G401.6 (cell line): ENCODE data around the gene SLC29A1.
"Not testable (repeated sequence)": the region's sequence is repeated elsewhere in the genome, so short reads cannot be mapped to it uniquely, and the experiment has no call there.

ENCODE experiments used
- FAIRE-seq: peaks from 2 replicates; lab custom pipeline; 2012; peaks lifted over from hg19 to GRCh38; lab: Jason Lieb, UNC

SLC29A1 gene

DNA sequence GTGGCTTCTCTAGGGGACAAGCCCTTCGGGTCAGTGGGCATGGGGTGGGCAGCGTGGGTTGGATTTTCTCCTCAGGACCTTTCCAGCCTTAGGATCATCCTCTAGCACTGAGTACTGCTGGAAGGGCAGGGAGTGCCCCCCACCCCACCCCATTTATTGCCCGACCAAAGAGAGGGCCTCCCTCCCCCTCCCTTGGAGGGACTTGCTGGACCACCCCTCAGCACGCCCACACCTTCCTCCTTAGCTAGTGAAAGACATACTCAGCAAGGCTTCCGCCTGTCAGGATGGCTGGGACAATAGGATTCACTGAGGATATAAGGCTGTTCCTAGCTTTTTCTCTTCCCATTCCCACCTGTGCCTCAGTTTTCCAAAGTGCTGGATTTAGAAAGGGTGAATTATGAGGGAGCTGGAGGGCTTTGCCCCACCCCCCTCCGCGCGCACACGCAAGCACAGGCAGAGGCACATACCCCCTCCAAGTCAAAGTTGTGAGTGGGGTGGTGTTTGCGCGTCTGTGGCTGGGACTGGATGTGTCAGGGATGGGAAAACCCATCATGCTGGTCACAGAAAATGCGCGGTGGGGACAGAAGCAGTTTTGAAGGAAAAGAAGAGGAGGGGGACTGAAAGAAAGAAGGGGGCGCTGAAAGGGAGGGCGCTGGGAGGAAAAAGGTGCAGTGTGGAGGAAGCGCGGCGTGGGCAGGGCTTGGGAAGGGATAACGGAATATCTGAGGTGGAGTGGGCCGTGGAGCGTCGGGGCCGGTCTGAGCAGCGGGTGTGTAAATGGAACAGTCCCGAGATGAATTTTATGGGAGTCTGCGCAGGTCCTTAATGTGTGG, 693 bp upstream of the SLC29A1 start:
- no peak for FAIRE-seq

DNA sequence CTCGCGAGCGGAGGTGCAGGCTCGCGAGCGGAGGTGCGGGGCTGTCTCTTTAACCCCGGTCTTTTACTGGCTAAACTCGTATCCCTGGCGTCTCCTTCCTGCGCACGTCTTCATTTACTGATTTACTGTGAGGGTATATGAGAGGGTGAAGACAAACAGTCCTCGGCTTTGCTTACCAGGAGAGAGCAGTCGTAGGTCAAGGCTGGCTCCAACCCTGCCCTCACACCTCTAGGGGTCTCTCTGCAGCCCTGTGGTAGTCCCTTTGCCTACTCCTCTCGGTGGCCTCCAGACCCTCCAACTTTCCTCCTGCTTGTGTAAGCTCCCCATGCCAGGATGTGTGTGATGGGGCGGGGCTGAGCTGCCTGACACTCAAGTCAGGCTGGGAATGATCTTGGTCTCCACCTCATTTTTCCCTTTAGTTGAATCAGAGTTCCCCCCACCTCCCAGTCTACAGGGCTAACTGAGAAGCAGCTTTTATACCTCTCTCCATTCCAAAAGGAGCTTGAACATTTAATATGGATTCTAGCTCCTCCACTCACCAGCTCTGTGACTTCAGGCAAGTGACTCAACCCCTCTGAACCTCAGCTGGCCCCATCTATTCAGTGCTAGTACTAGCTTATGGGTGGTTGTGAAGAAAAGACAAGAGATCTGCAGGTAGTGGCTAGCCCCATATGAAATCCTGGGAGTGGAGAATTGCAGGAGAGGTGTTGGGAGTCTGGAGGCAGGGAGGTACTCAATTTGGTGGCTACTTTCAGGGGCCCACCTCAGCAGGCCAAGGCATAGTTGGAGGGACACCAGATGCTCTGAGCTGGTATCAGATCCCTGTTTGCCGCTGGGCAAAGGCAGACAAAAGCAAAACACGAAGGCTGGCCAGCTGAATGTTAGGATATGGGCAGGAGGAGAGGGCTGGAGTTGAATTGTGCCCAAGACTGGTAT, 902 bp downstream of the SLC29A1 start:
- no peak for FAIRE-seq

DNA sequence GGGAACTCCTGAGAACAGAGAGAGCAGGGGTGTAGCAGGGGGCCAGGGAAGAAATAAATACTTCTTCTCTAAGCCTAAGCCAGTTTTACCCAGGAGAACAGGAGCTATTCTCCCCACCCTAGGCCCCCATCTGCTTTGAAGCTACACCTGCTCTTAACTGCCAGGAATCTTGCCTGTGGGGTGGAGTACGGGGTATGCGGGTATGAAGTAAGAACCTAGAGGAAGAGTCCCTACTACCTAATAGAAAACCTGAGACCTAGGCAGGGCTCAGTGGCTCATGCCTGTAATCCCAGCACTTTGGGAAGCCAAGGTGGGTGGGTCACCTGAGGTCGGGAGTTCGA, 1.5 kb downstream of the SLC29A1 start:
- no peak for FAIRE-seq

DNA sequence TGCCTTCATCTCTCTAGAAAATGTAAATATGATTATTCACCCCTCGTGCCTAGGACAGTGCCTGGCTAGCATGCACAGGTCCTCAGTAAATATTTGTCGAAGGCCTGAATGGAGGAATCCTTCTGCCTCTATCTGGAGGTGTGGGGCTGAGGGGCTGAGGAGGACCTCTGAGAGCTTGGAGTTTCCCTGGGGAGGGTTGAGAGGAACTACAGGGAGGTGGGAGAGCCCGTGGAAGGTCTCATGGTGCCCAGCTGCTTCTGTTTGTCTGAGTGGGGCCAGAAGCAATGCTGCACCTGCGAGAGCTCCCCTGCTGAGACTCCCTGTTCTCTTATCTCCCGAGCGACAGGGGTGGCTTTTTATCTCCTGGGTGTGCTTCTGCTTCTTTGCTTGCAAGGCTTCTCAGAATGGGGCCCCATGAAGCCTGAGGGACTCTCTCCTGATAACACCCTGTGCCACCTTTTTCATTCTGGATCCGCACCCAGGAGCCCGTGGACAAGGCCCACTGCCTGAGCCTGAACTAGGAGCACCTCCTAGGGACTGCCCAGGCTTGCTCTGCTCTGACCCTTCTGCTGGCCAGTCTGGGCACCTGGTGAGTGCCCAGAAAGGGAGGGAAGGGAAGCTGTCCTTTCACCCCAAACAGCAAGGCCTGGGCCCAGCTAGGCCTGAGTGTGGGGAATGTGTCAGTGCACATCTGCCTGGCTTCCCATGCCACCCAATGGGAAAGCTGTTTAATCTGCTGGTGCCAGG, 2.4 kb downstream of the SLC29A1 start:
- no peak for FAIRE-seq

DNA sequence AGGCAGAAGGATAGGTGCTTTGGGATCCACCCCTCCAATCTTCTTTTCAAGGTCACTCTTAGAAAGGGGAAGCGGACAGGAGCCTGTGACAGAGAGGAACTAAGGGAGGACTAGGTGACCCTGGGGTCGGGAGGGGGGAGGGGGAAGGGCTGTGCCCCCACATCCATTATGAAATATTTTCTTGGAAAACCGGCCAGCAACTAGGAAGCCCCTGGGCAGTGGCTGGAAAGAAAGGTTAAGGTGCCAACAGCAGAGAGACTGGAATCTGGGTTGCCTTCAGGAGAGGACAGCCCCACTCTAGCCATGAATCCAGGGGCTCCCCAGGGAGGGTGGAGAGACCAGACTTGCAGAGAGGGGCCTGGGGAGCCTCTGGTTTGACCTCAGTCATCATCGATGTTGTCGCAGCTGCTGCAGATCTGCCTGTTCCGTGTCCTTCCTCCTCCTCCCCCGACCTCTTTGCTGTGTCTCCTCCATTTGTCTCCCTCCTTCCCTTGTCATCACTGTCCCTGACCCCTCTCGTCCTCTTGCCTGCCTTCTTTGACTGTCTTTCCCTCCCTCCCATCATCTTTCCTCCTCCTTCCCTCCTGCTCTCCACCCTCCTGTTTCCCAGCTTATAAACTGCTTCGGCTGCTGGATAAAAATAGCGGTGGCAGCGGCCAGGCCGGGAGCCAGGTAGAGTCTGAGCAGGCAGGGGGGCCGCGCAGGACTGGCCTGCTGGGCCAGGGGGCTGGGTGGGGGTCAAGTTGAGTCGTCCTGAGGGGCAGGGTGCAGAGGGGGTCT, 3.2 kb downstream of the SLC29A1 start:
- FAIRE-seq: no peak

DNA sequence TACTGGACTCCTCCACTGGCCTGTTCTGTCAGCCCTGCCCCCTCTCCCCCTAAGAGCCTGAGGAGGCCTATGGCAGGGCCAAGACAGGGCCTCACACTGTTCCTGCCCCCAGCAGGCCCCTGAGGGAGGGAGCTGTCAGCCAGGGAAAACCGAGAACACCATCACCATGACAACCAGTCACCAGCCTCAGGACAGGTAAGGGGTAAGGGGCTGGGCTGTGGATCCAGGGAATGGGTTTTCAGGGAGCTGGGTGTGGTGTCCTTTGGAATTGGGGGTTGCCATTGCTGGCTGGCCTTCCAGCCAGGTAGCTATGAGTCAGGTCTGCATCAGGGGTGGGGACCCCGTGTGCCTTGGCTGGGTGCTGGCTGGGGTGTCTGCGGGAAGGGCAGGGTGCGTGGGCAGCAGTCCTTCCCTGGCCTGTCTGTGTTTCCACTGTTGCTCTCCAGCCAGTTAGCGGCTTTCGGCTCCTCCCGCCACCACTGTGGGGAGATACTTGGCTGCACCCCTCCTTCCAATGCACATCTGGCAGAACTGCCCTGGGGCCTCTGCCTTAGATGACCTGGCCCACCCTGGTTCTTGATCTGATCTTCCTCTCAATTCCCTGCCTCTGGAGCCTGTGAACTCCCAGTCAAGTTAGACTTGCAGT, 3.9 kb downstream of the SLC29A1 start:
- FAIRE-seq: no peak

DNA sequence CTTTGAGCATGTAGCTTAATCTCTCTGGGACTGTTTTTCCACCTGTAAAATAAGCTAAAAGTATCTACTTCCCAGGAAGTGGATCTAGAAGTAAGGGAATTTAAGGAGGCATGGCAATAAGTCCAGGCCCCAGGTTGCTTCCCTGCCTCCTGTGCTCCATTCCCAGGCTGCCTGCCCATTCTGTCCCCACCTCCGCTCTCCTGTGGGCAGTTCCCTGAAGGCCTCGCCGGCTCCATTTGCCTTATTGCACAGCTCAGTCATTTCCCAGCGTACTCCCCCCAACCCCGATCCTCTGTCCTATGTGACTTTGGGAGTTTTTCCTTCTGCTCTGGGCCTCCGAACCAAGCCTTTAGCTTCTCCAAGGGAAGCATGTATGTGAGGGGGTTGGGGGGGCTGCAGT, 4.6 kb downstream of the SLC29A1 start:
- no peak for FAIRE-seq

DNA sequence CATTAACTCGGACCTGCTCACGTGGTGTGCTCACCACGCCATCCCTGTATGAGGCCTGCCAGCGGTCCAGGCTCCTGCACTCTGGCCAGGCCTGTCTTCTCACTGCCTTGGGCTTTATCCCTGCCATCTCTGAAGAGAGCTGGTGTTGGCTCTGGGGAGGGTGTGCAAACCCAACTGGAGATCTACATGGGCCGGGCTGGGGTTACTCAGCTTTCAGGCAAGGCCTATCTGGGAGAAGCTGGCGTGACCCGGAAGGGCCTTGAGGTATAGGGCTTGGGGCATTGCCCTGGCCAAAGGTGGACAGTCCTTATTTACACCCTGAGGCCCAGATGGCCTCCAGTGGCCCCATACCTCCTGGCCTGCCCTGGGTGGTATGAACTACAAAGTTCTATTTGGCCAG, 5.0 kb downstream of the SLC29A1 start:
- FAIRE-seq: no peak

DNA sequence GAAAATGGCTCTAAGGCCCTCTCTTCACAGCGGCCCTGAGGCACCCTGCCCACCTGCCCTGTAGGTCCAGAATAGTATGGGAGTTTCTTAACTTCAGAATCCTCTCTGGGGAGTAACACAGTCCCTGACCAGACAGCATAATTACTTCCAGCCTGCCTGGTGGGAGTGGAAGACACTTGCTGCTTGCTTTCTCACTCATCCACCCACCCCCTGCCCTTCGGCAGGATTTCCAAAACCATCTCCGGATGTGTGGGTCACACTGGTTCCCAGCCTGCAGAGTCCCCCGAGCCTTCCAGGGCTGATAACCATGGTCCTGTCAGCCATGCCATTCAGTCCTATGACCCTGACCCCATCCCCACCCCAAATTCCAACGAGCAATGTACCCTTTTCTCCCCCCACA, 5.4 kb downstream of the SLC29A1 start:
- no peak for FAIRE-seq

DNA sequence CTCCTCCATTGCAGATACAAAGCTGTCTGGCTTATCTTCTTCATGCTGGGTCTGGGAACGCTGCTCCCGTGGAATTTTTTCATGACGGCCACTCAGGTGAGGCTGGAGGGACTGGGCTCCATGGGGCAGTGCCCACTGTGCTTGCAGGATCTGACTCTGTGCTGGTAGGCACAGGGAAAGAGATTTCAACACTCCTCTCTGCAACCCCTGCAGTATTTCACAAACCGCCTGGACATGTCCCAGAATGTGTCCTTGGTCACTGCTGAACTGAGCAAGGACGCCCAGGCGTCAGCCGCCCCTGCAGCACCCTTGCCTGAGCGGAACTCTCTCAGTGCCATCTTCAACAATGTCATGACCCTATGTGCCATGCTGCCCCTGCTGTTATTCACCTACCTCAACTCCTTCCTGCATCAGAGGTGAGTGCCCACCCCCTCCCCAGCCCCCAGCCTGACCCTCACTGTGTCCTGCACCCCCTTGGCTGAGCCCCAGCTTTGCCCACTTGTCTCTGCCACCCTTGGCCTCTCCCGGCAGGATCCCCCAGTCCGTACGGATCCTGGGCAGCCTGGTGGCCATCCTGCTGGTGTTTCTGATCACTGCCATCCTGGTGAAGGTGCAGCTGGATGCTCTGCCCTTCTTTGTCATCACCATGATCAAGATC, 6.1 kb downstream of the SLC29A1 start:
- FAIRE-seq: no peak

DNA sequence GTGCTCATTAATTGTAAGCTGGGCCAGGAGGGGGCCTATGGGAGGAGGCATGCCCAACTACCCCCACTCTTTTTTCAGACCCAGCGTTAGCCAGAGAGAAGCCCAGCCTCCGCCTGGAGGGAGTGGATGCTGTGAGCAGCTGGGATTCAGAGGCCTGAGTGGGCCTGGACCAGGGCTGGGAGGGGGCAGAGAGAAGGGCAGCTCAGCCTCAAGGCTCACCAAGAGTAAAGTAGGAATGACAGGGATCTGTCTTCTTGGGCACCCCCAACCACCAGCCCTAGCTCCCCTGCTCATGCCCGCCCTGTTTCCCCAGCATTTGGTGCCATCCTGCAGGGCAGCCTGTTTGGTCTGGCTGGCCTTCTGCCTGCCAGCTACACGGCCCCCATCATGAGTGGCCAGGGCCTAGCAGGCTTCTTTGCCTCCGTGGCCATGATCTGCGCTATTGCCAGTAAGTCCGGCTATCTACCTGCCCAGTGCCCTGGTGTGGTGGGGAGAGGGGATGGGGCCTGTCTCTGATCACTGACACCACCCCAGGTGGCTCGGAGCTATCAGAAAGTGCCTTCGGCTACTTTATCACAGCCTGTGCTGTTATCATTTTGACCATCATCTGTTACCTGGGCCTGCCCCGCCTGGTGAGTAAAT, 6.8 kb downstream of the SLC29A1 start:
- FAIRE-seq: no peak

DNA sequence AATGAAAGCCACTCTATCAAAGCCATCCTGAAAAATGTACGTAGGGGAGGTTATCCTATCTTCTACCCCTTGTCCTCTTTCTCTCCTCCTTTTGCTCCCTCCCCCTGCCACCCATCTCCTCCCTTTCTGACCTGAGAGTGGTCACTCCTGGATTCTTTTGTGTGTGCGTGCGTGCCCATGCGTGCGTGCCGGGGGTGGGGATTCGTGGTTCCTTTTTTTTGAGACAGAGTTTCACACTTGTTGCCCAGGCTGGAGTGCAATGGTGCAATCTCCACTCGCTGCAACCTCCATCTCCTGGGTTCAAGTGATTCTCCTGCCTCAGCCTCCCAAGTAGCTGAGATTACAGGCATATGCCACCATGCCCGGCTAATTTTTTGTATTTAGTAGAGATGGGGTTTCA, 8.0 kb downstream of the SLC29A1 start:
- FAIRE-seq: not testable (repeated sequence)

DNA sequence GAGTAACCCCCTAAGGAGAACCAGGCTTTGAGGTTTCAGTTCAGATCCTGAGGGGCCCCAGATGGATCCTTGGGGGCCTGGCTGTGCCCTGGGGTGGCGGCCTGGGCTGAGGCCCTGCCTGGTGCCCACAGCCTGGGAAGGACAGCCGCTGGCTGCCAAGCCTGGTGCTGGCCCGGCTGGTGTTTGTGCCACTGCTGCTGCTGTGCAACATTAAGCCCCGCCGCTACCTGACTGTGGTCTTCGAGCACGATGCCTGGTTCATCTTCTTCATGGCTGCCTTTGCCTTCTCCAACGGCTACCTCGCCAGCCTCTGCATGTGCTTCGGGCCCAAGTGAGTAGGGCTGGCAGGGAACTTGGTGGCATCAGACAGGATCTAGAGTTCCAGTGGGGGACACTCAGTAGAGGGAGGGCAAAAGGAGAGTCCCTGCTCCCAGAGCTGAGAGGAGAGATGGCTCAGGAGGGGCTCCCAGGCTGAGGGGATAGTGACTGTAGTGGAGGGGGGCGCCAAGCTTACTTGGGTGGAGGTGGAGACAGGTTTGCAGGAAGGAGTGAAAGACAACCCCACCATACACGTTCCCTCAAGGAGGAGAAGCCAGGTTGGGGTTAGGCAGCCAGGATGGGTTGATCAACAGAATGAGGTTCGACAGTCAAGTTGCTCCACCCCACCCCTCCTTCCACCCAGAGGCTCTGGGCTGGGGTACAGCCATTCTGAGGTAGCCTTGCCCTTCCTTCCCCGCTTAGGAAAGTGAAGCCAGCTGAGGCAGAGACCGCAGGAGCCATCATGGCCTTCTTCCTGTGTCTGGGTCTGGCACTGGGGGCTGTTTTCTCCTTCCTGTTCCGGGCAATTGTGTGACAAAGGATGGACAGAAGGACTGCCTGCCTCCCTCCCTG, 9.5 kb downstream of the SLC29A1 start:
- FAIRE-seq: no peak

DNA sequence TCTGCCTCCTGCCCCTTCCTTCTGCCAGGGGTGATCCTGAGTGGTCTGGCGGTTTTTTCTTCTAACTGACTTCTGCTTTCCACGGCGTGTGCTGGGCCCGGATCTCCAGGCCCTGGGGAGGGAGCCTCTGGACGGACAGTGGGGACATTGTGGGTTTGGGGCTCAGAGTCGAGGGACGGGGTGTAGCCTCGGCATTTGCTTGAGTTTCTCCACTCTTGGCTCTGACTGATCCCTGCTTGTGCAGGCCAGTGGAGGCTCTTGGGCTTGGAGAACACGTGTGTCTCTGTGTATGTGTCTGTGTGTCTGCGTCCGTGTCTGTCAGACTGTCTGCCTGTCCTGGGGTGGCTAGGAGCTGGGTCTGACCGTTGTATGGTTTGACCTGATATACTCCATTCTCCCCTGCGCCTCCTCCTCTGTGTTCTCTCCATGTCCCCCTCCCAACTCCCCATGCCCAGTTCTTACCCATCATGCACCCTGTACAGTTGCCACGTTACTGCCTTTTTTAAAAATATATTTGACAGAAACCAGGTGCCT, 10.2 kb downstream of the SLC29A1 start:
- no peak for FAIRE-seq

DNA sequence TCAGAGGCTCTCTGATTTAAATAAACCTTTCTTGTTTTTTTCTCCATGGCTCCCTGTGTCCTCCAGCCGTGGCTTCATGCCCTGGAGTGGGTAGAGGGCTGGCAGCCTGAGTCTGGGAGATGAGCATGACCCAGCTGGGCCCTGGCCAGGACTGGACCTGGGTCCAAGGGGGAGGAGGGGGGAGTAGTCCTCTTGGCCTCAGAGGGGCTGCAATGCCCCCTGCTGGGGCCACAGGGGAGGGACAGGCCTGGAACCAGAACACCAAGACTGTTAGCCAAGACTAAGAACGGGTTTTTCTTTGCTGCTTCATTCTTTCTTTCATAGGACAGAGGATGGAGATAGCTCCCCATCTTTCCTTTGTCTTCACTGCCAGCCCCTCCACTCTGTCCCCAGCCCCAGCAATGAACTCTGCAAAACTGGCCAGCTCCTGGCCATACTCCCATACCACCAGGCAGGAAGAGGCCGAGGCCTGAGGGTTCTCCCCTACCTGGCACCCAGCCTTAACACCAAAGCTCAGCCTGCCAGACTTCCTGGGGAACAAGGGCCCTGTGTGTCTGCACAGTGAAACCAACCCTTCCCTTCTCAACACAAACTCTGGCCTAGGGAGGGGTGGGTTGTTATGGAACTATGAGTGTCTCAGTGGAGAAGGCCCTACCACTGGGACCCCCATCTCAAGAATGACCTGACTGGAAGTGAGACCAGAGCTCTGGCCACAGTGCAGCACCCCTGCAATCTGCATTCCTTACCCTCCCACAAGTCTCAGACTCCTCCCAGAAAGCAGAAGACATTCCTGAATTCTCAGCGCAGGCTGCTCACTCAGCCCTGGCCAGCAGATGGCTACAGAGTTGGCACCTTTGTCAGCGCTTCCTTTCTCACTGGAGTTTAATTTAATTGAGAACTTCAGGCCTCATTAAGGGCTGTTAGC, 11.0 kb downstream of the SLC29A1 start:
- peak; percentile 31 for FAIRE-seq

DNA sequence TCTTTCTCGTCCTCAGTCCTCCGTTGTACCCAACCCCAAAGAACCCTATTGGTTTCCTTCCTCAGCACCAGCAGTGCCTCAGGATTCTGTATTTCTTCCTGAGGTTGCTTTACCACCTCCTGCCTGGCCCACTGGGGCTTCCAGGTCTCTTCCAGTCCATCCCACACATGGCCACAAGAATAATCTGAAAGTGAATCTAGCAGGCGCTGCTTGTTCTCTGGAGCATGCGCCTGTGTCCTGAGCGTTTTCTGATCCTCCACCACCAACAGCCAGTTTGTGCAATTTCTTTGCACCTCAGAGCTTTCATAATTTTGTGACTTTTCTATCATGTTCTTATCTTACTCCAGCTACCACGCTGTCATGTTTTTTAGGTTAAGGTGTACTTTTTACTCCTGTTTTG, 11.9 kb downstream of the SLC29A1 start:
- no peak for FAIRE-seq

DNA sequence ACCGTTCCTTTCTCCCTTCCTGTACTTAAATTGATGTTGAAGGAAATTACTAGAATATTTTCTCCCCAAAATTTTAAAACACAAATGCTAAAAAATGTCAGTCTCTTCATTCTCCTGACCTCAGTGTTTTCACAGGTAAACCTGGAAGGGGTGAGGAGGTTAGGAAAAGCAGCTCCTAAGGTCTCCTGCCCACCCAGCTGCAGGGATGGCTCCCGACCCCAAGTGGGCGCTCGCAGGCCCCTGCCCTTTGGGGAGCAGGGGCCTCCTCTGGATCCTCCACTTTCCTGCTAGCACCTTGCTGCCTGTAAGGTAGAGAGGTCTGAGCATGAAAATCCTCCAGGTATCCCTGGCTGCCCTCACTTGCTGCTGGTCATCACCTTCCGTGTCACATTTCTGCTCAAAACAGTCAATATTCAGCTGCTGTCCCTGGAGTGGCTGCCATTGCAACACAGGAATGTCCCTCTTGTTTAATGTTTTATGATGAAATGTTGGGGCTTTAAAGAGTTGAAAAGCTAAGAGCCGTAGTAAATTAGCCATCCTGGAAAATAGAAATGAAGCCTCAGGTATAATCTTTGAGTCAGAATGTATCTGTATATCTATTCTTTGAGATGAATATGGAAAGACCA, 12.6 kb downstream of the SLC29A1 start:
- FAIRE-seq: no peak
